ENCODE measurements around the gene BRWD1.
"Not testable (repeated sequence)": the region's sequence is repeated elsewhere in the genome, so short reads cannot be mapped to it uniquely, and the experiment has no call there.

BRWD1 gene

GRCh38 chr21:39142972-39143371, 170.5 kb downstream of the BRWD1 start:
- no peak for TF ChIP-seq CTCF (conservative IDR thresholded peaks at IDR 0.05; ENCODE audit: low read depth, low read length)
- Histone ChIP-seq H4K20me1 (ENCODE audit: insufficient read depth) (no peaks in the 10 kb centered on the region), H3K4me3 (IDR thresholded peaks at IDR 0.05; ENCODE audit: insufficient read depth, low read depth, low read length) (no peak overlapping the region), H3K36me3 (ENCODE audit: insufficient read depth) (no peaks in the 10 kb centered on the region), H3K27me3 (ENCODE audit: insufficient read depth, low read depth) (no peaks in the 10 kb centered on the region), H3K4me2 (no peak overlapping the region), H2AFZ (ENCODE audit: low read depth) (no peak overlapping the region), H3K4me1 (ENCODE audit: low read depth, poor library complexity, severe bottlenecking) (no peaks in the 10 kb centered on the region), H3K27ac (no peak overlapping the region), H3K9ac (no peak overlapping the region), H3K79me2 (ENCODE audit: insufficient read depth, low read depth) (no peaks in the 10 kb centered on the region)

- H3K79me2 ChIP-seq (ENCODE audit: insufficient read depth, low read depth) = no peaks in the 10 kb centered on the region
- H3K4me1 ChIP-seq (ENCODE audit: low read depth, poor library complexity, severe bottlenecking) = no peaks in the 10 kb centered on the region
- no peak for TF ChIP-seq CTCF (conservative IDR thresholded peaks at IDR 0.05; ENCODE audit: low read depth, low read length)
- no peaks in the 10 kb centered on the region for H3K27me3 ChIP-seq (ENCODE audit: insufficient read depth, low read depth)
- no peak overlapping the region for H2AFZ ChIP-seq (ENCODE audit: low read depth)
- H3K4me2 ChIP-seq = no peak overlapping the region
- H3K27ac ChIP-seq = no peak overlapping the region
- H4K20me1 ChIP-seq (ENCODE audit: insufficient read depth) = no peaks in the 10 kb centered on the region
- no peaks in the 10 kb centered on the region for H3K36me3 ChIP-seq (ENCODE audit: insufficient read depth)
- H3K9ac ChIP-seq = no peak overlapping the region
- H3K4me3 ChIP-seq (IDR thresholded peaks at IDR 0.05; ENCODE audit: insufficient read depth, low read depth, low read length) = no peak overlapping the region
Measured at GRCh38 chr21:39141502-39141901, 171.9 kb downstream of the BRWD1 start.

GRCh38 chr21:39137248-39138178, 175.9 kb downstream of the BRWD1 start:
- H3K79me2 ChIP-seq (ENCODE audit: insufficient read depth, low read depth) = no peaks in the 10 kb centered on the region
- H3K4me2 ChIP-seq = no peak overlapping the region
- H2AFZ ChIP-seq (ENCODE audit: low read depth) = no peak overlapping the region
- no peaks in the 10 kb centered on the region for H3K36me3 ChIP-seq (ENCODE audit: insufficient read depth)
- H3K4me1 ChIP-seq (ENCODE audit: low read depth, poor library complexity, severe bottlenecking) = no peaks in the 10 kb centered on the region
- H3K9ac ChIP-seq = no peak overlapping the region
- no peak overlapping the region for H3K27ac ChIP-seq
- TF ChIP-seq CTCF (conservative IDR thresholded peaks at IDR 0.05; ENCODE audit: low read depth, low read length) = no peak
- no peak overlapping the region for H3K4me3 ChIP-seq (IDR thresholded peaks at IDR 0.05; ENCODE audit: insufficient read depth, low read depth, low read length)
- H3K27me3 ChIP-seq (ENCODE audit: insufficient read depth, low read depth) = no peaks in the 10 kb centered on the region
- H4K20me1 ChIP-seq (ENCODE audit: insufficient read depth) = no peaks in the 10 kb centered on the region

- no peaks in the 10 kb centered on the region for H3K4me1 ChIP-seq (ENCODE audit: low read depth, poor library complexity, severe bottlenecking)
Measured at GRCh38 chr21:39136711-39137110, 176.7 kb downstream of the BRWD1 start.

GRCh38 chr21:39136138-39136537, 177.3 kb downstream of the BRWD1 start:
- H3K36me3 ChIP-seq (ENCODE audit: insufficient read depth); H2AFZ ChIP-seq (ENCODE audit: low read depth); H3K27me3 ChIP-seq (ENCODE audit: insufficient read depth, low read depth); H4K20me1 ChIP-seq (ENCODE audit: insufficient read depth); H3K4me2 ChIP-seq; H3K27ac ChIP-seq; H3K9ac ChIP-seq; H3K4me3 ChIP-seq (IDR thresholded peaks at IDR 0.05; ENCODE audit: insufficient read depth, low read depth, low read length); H3K79me2 ChIP-seq (ENCODE audit: insufficient read depth, low read depth); H3K4me1 ChIP-seq (ENCODE audit: low read depth, poor library complexity, severe bottlenecking): not testable (repeated sequence)

More at GRCh38 chr21:39136711-39137110, 176.7 kb downstream of the BRWD1 start:
- Histone ChIP-seq H3K4me2 (no peak overlapping the region), H3K36me3 (ENCODE audit: insufficient read depth) (no peaks in the 10 kb centered on the region), H3K9ac (no peak overlapping the region), H4K20me1 (ENCODE audit: insufficient read depth) (no peaks in the 10 kb centered on the region), H2AFZ (ENCODE audit: low read depth) (no peak overlapping the region), H3K4me3 (IDR thresholded peaks at IDR 0.05; ENCODE audit: insufficient read depth, low read depth, low read length) (no peak overlapping the region), H3K79me2 (ENCODE audit: insufficient read depth, low read depth) (no peaks in the 10 kb centered on the region), H3K27ac (no peak overlapping the region), H3K27me3 (ENCODE audit: insufficient read depth, low read depth) (no peaks in the 10 kb centered on the region)
- no peak for TF ChIP-seq CTCF (conservative IDR thresholded peaks at IDR 0.05; ENCODE audit: low read depth, low read length)

Data from KMS-11 (cell line).